ENCODE data around the gene KRT20. TPM values are rescaled to one million over a fixed set of nuclear protein-coding genes. Genes with fewer than 3 reads are reported as not detected.

KRT20 gene
- total and polyA plus RNA-seq, 12 donors, result 0.23 to 0.64 (median 0.39) TPM; not detected in 8

DNA sequence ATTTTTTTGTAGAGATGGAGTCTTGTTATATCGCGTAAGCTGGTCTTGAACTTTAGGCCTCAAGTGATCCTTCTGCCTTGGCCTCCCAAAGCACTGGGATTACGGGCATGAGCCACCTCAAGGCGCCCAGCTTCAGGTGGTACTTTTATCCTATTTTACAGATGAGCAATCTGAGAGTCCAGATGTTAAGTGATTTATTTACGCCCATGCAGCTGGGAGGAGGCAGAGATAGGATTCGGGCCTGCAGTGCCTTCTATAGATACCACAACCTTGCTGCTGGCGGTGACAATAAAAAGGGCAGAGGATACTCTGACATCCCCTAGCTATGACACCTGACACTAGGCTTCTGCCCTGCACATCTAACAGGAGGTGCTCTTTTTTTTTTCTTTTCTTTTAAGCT, 13.7 kb downstream of the KRT20 start:
- Histone ChIP-seq H3K36me3 (replicated peaks in 1 of 2) (no peaks in the 10 kb centered on the region), H3K27me3 (no peaks in the 10 kb centered on the region), H3K9me3 (replicated peaks in 1 of 3) (no peaks in the 10 kb centered on the region), H3K4me1 (replicated peaks in 1 of 2) (no peaks in the 10 kb centered on the region), H3K4me3 (no peak overlapping the region), H3K27ac (no peak overlapping the region)
- DNase-seq, result no peak
- TF ChIP-seq, protein P1, sequence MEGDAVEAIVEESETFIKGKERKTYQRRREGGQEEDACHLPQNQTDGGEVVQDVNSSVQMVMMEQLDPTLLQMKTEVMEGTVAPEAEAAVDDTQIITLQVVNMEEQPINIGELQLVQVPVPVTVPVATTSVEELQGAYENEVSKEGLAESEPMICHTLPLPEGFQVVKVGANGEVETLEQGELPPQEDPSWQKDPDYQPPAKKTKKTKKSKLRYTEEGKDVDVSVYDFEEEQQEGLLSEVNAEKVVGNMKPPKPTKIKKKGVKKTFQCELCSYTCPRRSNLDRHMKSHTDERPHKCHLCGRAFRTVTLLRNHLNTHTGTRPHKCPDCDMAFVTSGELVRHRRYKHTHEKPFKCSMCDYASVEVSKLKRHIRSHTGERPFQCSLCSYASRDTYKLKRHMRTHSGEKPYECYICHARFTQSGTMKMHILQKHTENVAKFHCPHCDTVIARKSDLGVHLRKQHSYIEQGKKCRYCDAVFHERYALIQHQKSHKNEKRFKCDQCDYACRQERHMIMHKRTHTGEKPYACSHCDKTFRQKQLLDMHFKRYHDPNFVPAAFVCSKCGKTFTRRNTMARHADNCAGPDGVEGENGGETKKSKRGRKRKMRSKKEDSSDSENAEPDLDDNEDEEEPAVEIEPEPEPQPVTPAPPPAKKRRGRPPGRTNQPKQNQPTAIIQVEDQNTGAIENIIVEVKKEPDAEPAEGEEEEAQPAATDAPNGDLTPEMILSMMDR (IDR thresholded peaks at IDR 0.05), result no peak
- TF ChIP-seq POLR2A (IDR thresholded peaks at IDR 0.05), result no peak
- intact Hi-C loops (cut with DNase I), result no loop called here
- WGBS, 4 donors, result 89 to 98% (median 96%) methylated on average over 7 of the region's 7 CpGs

DNA sequence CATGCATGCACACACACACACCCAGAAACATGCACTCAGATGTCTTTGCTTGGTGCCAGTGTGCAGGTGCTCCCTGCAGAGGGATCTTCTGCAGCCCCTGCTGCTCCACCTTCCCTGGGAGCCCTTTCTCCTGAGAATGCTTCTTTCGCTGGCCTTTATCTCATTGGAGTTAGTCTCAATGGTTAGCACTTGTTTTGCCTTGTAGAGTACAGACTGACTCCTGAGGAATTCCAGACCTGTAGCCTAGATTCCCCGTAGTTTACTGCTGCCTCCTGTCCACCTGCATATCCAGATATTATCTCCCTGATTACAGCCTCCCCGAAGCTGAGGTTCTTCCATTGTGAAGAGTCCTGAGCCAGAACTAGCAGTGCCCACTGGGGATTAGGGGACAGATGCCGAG, 14.9 kb downstream of the KRT20 start:
- H3K27me3 ChIP-seq, result no peaks in the 10 kb centered on the region
- TF ChIP-seq, protein P1 (IDR thresholded peaks at IDR 0.05), result no peak
- no peak for TF ChIP-seq POLR2A (IDR thresholded peaks at IDR 0.05)
- no peak overlapping the region for H3K27ac ChIP-seq
- no peaks in the 10 kb centered on the region for H3K36me3 ChIP-seq (replicated peaks in 1 of 2)
- no peak for DNase-seq
- intact Hi-C loops (cut with DNase I), result no loop called here
- H3K4me3 ChIP-seq, result no peak overlapping the region
- no peaks in the 10 kb centered on the region for H3K4me1 ChIP-seq (replicated peaks in 1 of 2)
- H3K9me3 ChIP-seq (replicated peaks in 1 of 3), result no peaks in the 10 kb centered on the region
- WGBS, 4 donors, result 72 to 87% (median 80%) methylated on average over 3 to 4 of the region's 4 CpGs

DNA sequence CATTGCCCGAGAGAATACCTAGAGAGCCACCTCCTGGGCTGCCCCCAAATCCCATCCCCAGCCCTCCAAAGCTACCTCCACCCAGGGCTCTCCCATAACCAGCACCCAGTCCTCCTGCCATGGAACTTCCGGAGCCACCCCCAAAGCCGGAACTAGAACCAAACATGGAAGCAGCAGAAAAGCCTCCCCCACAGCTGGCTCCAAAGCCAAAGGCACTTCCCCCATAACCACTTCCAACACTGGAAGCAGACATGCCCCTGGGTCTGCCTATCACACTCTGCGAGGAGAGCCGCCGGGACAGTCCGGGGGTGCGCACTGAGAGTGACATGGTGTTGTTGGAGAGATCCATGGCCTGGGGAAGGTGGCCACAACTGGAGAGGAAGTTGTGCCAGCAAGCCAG, 18.2 kb downstream of the KRT20 start, which contains the start of gene KRT12:
Gene KRT12 (minus strand): TSS at position 386 of the 400 bp plus-strand sequence. CDS start 37 bp downstream, at position 349.
- Histone ChIP-seq H3K9me3 (replicated peaks in 1 of 3) (no peaks in the 10 kb centered on the region), H3K4me3 (no peak within 1 kb of the TSS), H3K27me3 (peaks cover 5% of the 10 kb centered on the region), H3K27ac (no peak within 1 kb of the TSS), H3K4me1 (replicated peaks in 1 of 2) (no peaks in the 10 kb centered on the region), H3K36me3 (replicated peaks in 1 of 2) (no peaks in the 10 kb centered on the region)
- WGBS, 4 donors, result 87 to 94% (median 91%) methylated on average over 8 of the region's 8 CpGs
- no peak for DNase-seq
- intact Hi-C loops (cut with DNase I), result no loop called here
- TF ChIP-seq, protein P1 (IDR thresholded peaks at IDR 0.05), result no peak
- TF ChIP-seq POLR2A (IDR thresholded peaks at IDR 0.05), result no peak

DNA sequence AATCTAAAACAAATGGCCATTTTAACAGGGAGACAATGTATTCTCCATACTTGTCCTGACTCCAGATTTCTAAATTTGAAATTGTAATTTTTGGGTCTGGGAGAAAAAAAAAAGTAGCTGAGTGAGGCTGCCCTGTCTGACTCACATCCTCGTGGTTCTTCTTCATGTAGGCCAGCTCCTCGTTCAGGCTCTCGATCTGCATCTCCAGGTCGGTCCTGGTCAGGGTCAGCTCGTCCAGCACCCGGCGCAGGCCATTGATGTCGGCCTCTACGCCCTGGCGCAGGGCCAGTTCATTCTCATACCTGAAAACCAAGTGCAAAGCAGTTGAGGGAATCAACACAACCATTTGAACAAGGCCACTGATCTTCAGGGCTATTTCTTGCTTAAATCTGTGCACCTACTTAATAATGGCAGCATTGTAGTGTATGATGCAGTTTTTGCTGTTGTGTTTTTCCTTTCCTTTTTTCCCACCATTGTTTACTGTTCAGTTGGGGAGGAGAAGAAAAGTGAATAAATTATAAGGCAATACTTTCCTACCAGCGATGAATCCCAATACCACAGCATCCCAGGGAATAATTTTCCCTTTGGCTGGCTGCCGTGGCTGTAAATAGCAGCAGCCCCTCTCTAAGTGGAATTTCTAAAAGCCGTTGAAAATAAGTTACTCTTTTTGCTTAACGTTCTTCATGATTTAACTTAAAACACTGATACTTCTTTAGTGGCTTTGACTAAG, 20.2 kb downstream of the KRT20 start:
- no peak overlapping the region for H3K27ac ChIP-seq
- WGBS, 4 donors, result 68 to 80% (median 72%) methylated on average over 14 of the region's 14 CpGs
- TF ChIP-seq, protein P1 (IDR thresholded peaks at IDR 0.05), result no peak
- TF ChIP-seq POLR2A (IDR thresholded peaks at IDR 0.05), result no peak
- no peaks in the 10 kb centered on the region for H3K9me3 ChIP-seq (replicated peaks in 1 of 3)
- H3K4me1 ChIP-seq (replicated peaks in 1 of 2), result no peaks in the 10 kb centered on the region
- intact Hi-C loops (cut with DNase I), result no loop called here
- no peak overlapping the region for H3K4me3 ChIP-seq
- peaks cover 5% of the 10 kb centered on the region for H3K27me3 ChIP-seq
- DNase-seq, result peak in 4 of 7 donors; percentile 11 to 31 (median 22)
- H3K36me3 ChIP-seq (replicated peaks in 1 of 2), result no peaks in the 10 kb centered on the region
